IPS-18c (cell line): ENCODE results near the gene TRIM13.

ENCODE experiments used
- H3K4me3 ChIP-seq: 2 replicates; pipeline ENCODE4 v1.7.0; 2013; ENCODE audit warnings: low read depth, mild to moderate bottlenecking, low read length, moderate library complexity; ENCODE audit not compliant: insufficient read depth
- H3K9me3 ChIP-seq: one replicate; pipeline ENCODE4 v1.6.1; 2013; ENCODE audit warnings: mild to moderate bottlenecking, low read length, moderate library complexity; ENCODE audit not compliant: control insufficient read depth, insufficient read depth

Gene TRIM13

GRCh38 chr13:49993111-49993510 is 3.7 kb upstream of the TRIM13 start:
- no peak overlapping the region for H3K4me3 ChIP-seq
- no peaks in the 10 kb centered on the region for H3K9me3 ChIP-seq

GRCh38 chr13:49993666-49994065 is 3.2 kb upstream of the TRIM13 start:
- H3K9me3 ChIP-seq, result no peaks in the 10 kb centered on the region
- no peak overlapping the region for H3K4me3 ChIP-seq

- Histone ChIP-seq H3K9me3 (no peaks in the 10 kb centered on the region), H3K4me3 (peak overlapping the region; percentile 75)
These were observed 1.2 kb upstream of the TRIM13 start for GRCh38 chr13:49995625-49996101.

- Histone ChIP-seq H3K9me3 (no peaks in the 10 kb centered on the region), H3K4me3 (peak overlapping the region; percentile 75)
These were observed 504 bp upstream of the TRIM13 start for GRCh38 chr13:49996161-49996915.

GRCh38 chr13:49997955-49998354 is 1.1 kb downstream of the TRIM13 start:
- H3K4me3 ChIP-seq, result peak overlapping the region; percentile 94; the same call in 1 of the 2 replicates
- H3K9me3 ChIP-seq, result no peaks in the 10 kb centered on the region

- Histone ChIP-seq H3K4me3 (peak overlapping the region; percentile 94), H3K9me3 (no peaks in the 10 kb centered on the region)
These were observed 2.1 kb downstream of the TRIM13 start for GRCh38 chr13:49998714-49999624.

GRCh38 chr13:50001287-50001686 is 4.4 kb downstream of the TRIM13 start:
- Histone ChIP-seq H3K9me3 (no peaks in the 10 kb centered on the region), H3K4me3 (no peak overlapping the region)

- Histone ChIP-seq H3K9me3 (no peaks in the 10 kb centered on the region), H3K4me3 (no peak overlapping the region)
These were observed 9.7 kb downstream of the TRIM13 start for GRCh38 chr13:50006426-50007135.

GRCh38 chr13:50011461-50011860 is 14.6 kb downstream of the TRIM13 start:
- H3K9me3 ChIP-seq, result no peaks in the 10 kb centered on the region
- H3K4me3 ChIP-seq, result no peak overlapping the region

GRCh38 chr13:50012396-50013169 is 15.7 kb downstream of the TRIM13 start:
- Histone ChIP-seq H3K9me3 (no peaks in the 10 kb centered on the region), H3K4me3 (no peak overlapping the region)

- Histone ChIP-seq H3K4me3 (no peak overlapping the region), H3K9me3 (no peaks in the 10 kb centered on the region)
These were observed 17.5 kb downstream of the TRIM13 start for GRCh38 chr13:50014386-50014785.

- H3K9me3 ChIP-seq, result no peaks in the 10 kb centered on the region
These were observed 18.4 kb downstream of the TRIM13 start, which contains the start of gene KCNRG for GRCh38 chr13:50015258-50015657. Gene KCNRG, plus strand, starts transcription at chr13:50015444. Its CDS starts 50 bp downstream, at chr13:50015494.

GRCh38 chr13:50015750-50016149 is 18.9 kb downstream of the TRIM13 start:
- no peak overlapping the region for H3K4me3 ChIP-seq
- H3K9me3 ChIP-seq, result no peaks in the 10 kb centered on the region

More at GRCh38 chr13:50015258-50015657, 18.4 kb downstream of the TRIM13 start, which contains the start of gene KCNRG:
- no peak within 1 kb of the TSS for H3K4me3 ChIP-seq

GRCh38 chr13:50016444-50016843 is 19.6 kb downstream of the TRIM13 start:
- H3K4me3 ChIP-seq, result no peak overlapping the region
- H3K9me3 ChIP-seq, result no peaks in the 10 kb centered on the region

- H3K4me3 ChIP-seq, result no peak overlapping the region
- no peaks in the 10 kb centered on the region for H3K9me3 ChIP-seq
These were observed 21.0 kb downstream of the TRIM13 start for GRCh38 chr13:50017819-50018218.

- Histone ChIP-seq H3K4me3 (no peak overlapping the region), H3K9me3 (no peaks in the 10 kb centered on the region)
These were observed 28.6 kb downstream of the TRIM13 start for GRCh38 chr13:50025436-50025835.
